Uterus (tissue), 2 donors: Measurements from ENCODE around the gene NDUFS2.

Source experiments
- CTCF ChIP-seq, 4 experiments: fragments of 200-600 bp in 2 of 4; fragments of 450-650 bp in 2 of 4; sonication (generic) in 2 of 4; IDR thresholded peaks; one replicate each; pipeline ENCODE4 v1.5.1; 2016 to 2019; ENCODE audit warnings: antibody characterized with exemption in 4 of 4, mild to moderate bottlenecking in 2 of 4, moderate library complexity in 1 of 4
- POLR2A ChIP-seq, 2 donors: fragments of 450-650 bp; IDR thresholded peaks; one replicate each; pipeline ENCODE4 v1.6.1; 2016; ENCODE audit warnings: antibody characterized with exemption in 2 of 2, mild to moderate bottlenecking in 1 of 2, moderate library complexity in 1 of 2

- TF ChIP-seq POLR2A (IDR thresholded peaks at IDR 0.05) (no peak), CTCF (IDR thresholded peaks at IDR 0.05) (no peak)
Measured at GRCh38 chr1:161199506-161200139, 2.5 kb upstream of the NDUFS2 start.
